NK-92 treated with Interleukin-12 subunit alpha and Interleukin-12 subunit beta, amount 100 ng/mL, for 24 hours (cell line): ENCODE data around the gene LRFN5.
"Not testable (repeated sequence)": the region's sequence is repeated elsewhere in the genome, so short reads cannot be mapped to it uniquely, and the experiment has no call there.

Source experiments
- DNase-seq: peaks from one replicate; lab custom pipeline; 2025; lab: John Stamatoyannopoulos, UW

The LRFN5 gene

DNA sequence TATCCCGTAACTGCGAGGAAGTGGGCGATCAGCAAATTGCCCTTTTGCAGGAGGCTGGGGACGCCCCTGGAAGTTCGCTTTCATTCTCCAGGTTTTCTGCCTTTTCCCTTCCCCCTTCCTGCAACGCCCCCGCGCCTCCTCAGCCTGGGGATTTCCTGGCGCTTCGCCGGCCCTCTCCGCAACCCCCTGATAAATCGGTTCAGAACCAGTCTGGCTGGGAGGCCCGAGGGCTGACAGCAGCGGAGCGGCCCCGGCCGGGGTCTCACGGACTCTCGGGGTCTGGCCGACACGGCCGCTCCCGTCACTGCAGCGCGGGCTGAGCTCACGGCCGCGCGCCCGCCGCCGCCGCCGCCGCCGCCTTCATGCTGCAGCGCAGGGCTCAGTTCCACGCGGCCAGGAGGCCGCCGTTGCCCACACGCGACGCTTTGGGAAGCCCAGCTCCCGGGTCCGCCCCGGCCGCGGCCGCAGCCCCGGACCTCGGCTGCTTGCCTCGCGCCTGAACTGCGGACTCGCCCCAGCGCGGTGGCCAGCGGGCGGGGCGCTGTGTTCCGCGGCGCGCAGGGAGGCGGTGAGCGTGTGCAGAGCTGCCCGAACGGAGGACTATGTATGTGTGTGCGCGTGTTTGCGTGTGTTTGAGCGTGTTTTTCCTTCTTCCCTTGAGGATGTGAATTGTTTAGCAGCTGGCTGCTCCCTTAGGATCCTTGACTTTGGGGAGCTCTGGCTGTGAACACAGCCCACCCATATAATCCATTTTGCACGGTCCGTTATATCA is at the start of gene LRFN5:
Gene LRFN5 (plus strand): TSS at position 345 of the 772 bp plus-strand sequence.
- no peak for DNase-seq

DNA sequence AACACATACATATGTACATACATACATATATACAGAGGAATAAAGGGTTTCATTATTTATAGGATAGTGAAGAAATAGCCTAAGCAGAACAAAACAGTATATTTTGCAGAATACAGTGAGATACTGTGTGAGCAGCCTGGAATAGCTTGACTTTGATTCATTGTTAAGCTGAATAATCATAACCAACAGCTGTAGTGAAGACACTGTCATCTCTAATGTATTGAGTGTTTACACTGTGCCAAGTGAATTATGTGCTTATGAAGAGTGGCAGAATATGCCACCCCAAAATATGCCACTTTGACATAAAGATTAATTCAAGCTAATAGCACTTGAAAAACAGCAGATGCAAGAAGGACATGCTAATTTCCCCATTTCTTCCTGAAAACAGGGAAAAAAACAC is 48.2 kb upstream of the LRFN5 start:
- DNase-seq, result no peak

GRCh38 chr14:41566864-41567263 is 39.8 kb upstream of the LRFN5 start:
- DNase-seq, result not testable (repeated sequence)

DNA sequence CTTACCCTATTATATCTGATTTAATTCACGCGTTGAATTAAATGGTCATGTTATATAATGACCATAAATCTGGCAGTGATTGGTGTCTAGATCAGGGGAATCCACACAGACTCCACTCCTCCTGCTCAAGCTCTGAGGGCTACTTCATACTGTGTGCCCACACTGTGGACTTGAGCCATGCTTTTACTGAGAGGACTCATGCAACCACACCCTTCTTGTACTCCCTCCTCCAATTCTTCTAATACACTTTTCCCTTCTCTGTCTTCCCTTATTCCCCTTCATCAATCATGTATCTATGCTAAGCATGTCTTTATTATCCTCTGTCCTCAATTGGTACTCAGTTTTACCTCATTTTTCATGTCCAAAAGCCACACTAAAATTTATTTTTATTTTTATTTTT is 37.7 kb upstream of the LRFN5 start:
- no peak for DNase-seq

GRCh38 chr14:41570415-41571155 is 36.1 kb upstream of the LRFN5 start:
- DNase-seq, result no peak

DNA sequence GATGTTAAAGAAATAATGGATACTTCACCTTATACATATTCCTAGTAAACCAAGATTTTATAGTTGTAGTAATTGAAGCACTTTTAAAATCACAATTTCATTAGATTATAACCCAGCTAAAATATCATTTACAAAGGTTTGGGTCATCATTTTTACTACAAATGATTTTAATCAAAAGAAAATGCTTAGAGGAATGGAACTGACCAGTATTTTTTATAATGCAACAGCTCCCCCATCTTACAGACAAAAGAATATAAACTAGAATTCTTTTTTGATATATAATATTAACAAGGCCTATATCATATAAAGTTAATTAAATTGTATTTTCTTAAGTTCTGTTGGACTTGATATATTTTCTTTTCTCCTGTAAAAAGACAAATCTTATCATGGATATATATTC is 20.4 kb upstream of the LRFN5 start:
- no peak for DNase-seq

- no peak for DNase-seq
These were observed 9.0 kb upstream of the LRFN5 start for GRCh38 chr14:41597647-41598046.

- not testable (repeated sequence) for DNase-seq
These were observed 6.8 kb upstream of the LRFN5 start for GRCh38 chr14:41599805-41600385.

- DNase-seq, result no peak
These were observed 1.8 kb upstream of the LRFN5 start for GRCh38 chr14:41604721-41605531.

DNA sequence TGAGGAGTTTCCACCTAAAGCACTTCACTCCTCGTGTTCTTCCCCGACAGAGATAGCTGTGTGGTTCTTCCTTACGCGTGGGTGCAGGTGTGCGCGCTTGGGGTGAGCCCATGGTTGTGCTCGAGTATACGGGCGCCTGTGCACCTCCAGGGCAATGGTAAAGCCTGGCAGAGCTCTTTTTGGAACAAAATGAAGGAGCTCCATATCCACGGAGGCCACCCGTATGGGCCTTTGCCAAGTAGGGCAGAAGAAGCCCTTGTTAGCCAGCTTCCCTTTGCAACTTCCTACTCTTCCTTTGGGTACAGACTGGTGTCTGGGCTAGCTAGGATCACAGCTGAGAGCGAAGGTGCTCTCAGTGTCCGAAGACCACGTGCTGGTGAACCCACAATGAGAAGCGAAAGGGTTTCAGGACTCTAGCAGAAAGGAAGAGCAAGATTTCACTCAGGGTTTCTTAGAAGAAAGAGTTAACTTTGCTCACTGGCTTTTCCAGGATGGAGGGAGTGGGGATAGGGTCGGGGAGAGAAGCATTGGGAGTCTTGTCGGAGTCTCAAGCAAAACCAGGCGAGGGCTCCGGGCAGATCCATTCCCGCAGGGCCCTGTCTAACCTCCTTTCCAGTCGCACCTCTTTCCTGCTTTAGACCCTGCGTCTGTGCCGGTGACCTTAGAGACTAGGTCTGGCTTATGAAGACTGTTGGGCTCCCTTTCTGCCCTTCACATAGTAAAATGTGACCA is 960 bp upstream of the LRFN5 start:
- DNase-seq, result no peak

- DNase-seq, result no peak
These were observed 469 bp upstream of the LRFN5 start for GRCh38 chr14:41606282-41606531.

DNA sequence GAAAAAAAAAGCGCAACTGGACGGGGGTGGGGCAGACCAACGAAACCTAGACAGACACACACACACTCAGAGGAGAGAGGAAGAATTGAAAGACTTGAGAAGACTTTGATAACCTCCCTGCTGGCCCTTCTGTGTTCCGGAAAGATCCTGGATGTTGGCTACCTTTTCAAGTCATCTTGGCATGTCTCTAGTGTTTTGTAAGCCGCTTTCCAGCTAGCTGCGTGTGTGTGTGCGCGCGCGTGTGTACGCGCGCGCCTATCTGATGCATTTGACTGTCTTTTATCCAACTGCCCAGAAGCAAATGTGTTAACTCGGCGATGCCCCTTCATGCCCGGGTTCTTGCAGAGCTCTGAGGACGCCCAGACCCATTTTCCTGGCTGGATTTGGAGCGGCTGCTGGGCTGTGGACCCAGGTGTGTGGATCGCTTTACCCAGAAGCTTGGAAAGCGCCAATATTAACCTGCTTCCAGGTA is 664 bp downstream of the LRFN5 start:
- no peak for DNase-seq

- DNase-seq, result no peak
These were observed 1.4 kb downstream of the LRFN5 start for GRCh38 chr14:41607966-41608663.

- no peak for DNase-seq
These were observed 2.2 kb downstream of the LRFN5 start for GRCh38 chr14:41608681-41609390.

- DNase-seq, result no peak
These were observed 3.1 kb downstream of the LRFN5 start for GRCh38 chr14:41609704-41610183.

DNA sequence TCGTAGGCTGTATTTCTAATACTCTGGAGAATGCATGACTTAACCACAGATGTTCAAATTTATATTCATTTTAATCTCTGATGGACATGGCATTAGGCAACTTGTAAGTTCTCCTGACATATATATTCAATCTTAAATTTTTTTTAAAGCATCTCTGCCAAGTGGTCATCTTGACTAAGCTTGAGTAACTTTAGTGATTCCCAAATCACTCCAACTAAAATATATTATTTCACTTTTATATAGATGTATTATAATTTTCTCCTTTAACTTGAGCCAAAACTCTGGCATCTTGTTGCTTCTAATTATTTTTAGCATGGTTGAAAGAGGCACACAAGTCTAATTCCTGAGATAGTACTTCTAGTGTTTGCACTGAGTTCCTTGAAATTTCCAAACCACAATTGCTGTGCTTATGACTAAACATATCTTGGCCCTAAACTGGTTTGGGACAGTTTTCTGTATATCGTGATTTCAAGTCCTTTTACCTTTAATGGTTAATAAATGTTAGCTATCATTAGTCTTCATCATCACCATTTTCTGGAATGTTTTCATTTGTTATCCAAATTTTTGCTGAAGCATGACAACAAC is 8.4 kb downstream of the LRFN5 start:
- no peak for DNase-seq

- DNase-seq, result no peak
These were observed 17.1 kb downstream of the LRFN5 start for GRCh38 chr14:41623736-41624135.

DNA sequence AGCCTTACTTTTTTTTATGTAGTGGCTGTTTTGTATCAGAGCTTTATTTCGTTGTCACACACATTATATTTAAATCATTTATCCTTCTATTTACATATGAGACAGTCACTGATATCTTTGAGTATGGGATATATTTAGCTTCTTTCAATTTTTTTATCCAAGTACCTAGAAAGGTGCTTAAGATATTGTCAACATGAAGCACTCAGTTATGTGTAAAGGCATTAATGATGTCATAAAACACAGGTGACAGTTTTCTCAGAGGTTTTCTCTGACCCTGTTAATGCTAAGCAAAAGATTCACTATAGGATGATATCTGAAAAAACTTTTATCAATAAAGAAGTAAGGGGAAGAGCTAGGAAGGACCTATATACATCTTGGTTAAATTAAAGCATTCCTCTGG is 23.2 kb downstream of the LRFN5 start:
- no peak for DNase-seq

GRCh38 chr14:41634286-41634685 is 27.6 kb downstream of the LRFN5 start:
- no peak for DNase-seq
